Amniotic epithelial cell (primary cell): ENCODE results near the gene CDC37L1.
"Not testable (repeated sequence)": the region's sequence is repeated elsewhere in the genome, so short reads cannot be mapped to it uniquely, and the experiment has no call there.

Experiments
- DNase-seq: peaks from one replicate; pipeline ENCODE4 v3.0.0-alpha.2; 2010; ENCODE audit warnings: low read depth

CDC37L1 gene

DNA sequence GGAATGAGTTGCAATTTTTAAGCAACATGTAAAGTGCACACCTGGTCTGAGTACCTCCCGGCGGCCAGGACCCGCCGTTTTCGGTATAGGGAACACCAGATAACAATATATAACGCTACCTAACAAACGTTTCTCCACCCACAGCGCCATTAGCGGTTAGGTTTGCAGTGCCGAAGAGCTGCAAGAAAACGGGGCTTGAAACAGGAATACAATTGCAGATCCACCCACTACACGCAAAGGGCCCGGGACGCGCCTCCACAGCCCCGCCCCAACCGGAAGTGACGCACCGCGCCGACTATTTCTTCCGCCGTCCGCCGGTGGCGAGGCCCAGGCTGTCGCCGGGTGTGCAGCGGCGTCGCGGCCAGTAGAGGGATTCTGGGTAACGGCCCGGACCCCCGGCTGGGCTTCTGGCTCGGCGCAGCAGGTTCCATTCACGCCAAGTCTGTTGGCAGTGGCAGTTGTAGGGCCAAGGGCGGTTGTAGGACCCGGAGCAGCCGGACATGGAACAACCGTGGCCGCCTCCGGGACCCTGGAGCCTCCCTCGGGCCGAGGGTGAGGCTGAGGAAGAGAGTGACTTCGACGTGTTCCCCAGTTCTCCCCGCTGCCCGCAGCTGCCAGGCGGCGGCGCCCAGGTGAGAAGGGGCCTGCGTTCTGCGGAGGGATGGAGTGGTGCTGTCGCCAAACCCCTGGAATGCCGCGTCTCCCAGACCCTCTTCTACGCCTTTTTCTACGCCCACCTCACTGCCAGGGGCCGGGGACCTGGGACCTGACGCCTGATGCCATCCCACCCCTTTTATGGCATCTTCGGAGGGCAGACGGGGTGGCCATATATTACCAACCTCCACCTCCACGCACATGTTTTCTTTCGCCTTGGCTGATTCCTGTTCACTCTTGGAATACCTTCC is at the start of gene CDC37L1:
Gene CDC37L1 (plus strand): TSS at position 302 of the 905 bp plus-strand sequence. CDS start 199 bp downstream, at position 501.
- DNase-seq = peak; percentile 92

DNA sequence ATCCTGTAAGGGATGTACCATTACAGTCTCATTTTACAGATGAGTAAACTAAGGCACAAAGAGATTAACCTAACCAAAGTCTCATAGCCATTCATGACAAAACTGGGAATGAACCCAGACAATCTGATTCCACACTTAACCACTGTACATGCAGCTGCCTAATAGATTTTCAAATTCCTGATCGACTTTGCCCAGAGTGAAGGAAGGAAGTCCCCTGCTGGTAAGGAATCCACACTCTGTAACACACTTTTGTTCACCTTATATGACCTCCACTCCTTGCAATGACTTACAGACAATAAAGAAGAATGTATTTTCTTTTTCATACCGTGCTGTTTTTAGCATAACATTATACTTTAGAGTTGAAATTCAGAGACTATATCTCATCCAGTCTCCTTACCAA is 48.5 kb upstream of the CDC37L1 start:
- DNase-seq = no peak

GRCh38 chr9:4638968-4639367 is 40.4 kb upstream of the CDC37L1 start:
- no peak for DNase-seq

DNA sequence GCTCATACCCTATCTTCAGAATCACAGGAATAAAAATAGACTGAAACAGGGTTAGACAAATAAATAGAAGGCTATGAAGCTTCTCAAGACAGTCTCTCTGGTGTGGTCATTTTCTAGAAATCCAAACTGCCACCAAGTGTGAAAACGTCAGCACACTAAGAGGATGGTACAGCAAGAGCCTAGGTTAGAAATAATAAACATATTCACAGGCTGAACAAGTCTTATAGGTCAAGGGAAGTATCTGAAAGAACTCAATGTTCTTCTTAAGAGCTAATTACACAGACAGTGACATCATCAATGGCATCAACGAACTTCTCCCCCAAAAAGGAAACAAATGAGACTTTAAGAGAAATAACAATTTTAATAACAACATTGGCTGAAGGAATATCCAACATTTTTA is 39.9 kb upstream of the CDC37L1 start:
- no peak for DNase-seq

GRCh38 chr9:4640027-4640426 is 39.3 kb upstream of the CDC37L1 start:
- DNase-seq = peak; percentile 17

DNA sequence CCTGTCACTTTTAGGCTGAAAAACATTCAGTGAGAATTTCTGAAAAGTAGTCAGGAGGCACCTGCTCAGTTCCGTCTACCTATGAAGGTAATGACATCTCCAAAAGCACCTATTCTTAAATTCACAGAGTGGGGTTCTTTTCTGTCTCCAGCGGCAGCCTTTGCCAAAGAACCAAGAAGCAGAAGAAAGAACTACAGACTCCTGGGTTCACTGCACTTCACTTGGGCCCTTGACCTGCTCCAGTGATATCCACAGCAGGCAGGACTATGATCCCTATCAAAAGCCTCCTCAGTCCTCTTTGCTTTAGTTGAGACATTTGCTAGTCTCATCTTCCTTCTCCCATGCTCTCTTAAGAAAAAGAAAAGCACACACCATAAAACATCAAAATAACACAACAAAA is 37.0 kb upstream of the CDC37L1 start:
- DNase-seq = no peak

GRCh38 chr9:4654084-4654483 is 25.3 kb upstream of the CDC37L1 start:
- DNase-seq = no peak

DNA sequence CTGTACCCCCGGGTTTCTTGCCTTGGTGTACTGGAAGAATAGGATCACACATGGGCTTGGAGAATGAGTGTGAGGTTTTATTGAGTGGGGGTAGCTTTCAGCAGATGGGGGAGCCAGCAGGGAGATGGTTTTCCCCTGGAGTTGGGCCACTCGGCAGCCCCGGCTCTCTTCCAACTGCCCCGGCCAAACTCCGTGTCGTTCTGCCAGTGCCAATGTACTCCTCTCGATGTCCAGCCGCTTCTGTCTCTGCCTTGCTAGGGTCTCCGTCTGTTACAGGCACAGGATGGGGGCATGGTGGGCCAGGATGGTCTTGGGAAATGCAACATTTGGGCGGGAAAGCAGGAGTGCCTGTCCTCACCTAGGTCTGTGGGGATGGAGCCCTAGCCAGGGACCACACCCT is 24.8 kb upstream of the CDC37L1 start:
- no peak for DNase-seq

DNA sequence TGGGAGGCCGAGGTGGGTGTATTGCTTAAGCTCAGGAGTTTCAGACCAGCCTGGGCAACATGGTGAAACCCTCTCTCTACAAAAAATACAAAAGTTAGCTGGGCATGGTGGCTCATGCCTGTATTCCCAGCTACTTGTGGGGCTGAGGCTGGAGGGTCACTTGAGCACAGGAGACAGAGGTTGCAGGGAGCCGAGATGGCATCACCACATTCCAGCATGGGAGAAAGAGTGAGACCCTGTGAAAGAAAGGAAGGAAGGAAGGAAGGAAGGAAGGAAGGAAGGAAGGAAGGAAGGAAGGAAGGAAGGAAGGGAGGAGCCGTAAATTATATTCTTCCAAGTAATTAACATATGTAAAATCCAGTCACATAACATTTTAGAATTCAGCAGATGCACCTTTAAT is 23.2 kb upstream of the CDC37L1 start:
- DNase-seq = not testable (repeated sequence)

DNA sequence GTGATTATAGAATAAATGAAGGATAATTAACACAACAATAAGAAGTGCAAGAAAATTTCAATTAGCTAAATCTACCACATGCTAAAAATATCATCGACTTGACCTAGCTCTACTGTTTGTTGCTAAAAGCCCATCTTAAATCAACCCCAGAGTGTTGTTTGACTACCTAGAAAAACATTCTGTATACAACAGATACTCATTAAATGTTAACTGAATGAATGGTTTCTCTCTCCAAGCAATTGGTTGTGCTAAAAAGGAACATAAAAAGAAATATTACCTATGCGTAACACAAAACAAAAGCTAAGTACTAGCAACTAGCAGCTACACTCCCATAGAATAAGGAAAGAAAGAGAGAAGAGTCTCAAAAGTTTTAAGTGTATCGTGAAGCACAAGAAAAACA is 22.7 kb upstream of the CDC37L1 start:
- no peak for DNase-seq

GRCh38 chr9:4657426-4658159 is 21.8 kb upstream of the CDC37L1 start:
- DNase-seq = no peak

DNA sequence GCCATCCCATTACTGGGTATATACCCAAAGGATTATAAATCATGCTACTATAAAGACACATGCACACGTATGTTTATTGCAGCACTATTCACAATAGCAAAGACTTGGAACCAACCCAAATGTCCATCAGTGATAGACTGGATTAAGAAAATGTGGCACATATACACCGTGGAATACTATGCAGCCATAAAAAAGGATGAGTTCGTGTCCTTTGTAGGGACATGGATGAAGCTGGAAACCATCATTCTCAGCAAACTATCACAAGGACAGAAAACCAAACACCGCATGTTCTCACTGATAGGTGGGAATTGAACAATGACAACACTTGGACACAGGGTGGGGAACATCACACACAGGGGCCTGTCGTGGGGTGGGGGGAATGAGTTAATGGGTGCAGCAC is 18.7 kb upstream of the CDC37L1 start:
- DNase-seq = not testable (repeated sequence)

DNA sequence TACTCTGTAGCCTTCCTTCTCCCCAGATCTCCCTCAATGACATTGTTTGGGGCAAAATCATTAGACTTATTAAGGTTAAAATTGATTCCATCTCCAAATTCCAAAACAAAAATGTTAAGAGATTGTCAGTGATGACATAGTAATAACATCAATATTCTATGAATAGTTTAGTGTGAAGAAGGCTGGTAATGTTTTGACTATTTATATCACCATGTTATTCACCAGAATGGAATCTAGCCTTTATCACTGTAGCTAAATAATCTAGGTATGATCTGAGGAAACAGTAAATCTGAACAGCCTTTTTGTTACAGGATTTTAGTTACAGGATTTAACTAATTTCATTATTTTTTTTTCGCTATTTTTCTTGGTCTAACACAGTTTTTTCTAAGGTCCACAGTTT is 18.2 kb upstream of the CDC37L1 start:
- DNase-seq = peak; percentile 60

- DNase-seq = peak; percentile 84
These were observed 17.8 kb upstream of the CDC37L1 start for GRCh38 chr9:4661611-4662010.

GRCh38 chr9:4662108-4662988 is 17.0 kb upstream of the CDC37L1 start, which contains the start of gene PLPP6:
PLPP6 (plus strand) TSS chr9:4662294; CDS start chr9:4662376, 82 bp downstream.
- DNase-seq = peak; percentile 84

- no peak for DNase-seq
These were observed 16.2 kb upstream of the CDC37L1 start for GRCh38 chr9:4662989-4663792.

DNA sequence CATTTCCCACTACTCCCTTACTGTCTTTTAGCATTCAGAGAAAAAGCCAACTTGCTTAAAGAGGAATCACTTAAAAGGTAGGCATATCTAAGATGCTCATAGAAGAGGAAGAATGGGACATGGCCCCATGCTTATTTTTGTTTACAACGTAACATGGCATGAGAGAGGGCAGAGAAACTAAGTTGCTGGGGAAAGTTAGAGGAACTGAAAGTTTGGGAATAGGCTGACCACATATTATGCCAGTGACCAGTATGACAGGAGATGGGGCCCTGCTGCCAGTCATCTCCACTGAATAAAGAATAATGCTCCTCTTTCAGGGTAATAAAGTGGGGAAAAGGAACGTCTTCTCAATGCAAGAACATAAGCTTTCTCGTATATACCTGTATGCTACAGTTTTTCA is 15.4 kb upstream of the CDC37L1 start:
- no peak for DNase-seq

- DNase-seq = no peak
These were observed 14.0 kb upstream of the CDC37L1 start for GRCh38 chr9:4665357-4665756.

GRCh38 chr9:4666042-4666699 is 13.2 kb upstream of the CDC37L1 start, which contains the start of gene SPATA6L:
SPATA6L (minus strand) TSS chr9:4666480; CDS start chr9:4666250, 230 bp downstream.
- DNase-seq = no peak

- no peak for DNase-seq
These were observed 11.7 kb upstream of the CDC37L1 start for GRCh38 chr9:4667681-4668080.

DNA sequence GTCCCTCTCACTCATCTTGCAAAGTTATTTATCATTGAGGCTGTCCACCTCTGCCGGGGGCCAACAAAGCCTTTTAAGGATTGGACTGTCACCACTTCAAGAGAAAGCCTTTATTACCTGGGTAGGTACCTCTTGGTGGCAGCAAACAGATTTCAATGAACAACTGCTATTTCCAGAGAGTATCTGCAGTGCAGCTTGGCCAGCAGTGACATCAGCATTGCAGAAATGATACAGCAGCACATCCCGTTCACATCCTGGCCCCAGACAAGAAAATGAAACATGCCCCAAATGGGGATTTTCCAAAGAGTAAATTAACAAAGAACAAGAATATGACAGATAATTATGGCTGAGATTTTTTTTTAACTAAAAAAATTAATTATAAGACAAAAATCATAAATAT is 10.8 kb upstream of the CDC37L1 start:
- DNase-seq = no peak
